M059J (cell line): ENCODE measurements around the gene ROBO3. TPM values are rescaled to one million over a fixed set of nuclear protein-coding genes. Genes with fewer than 3 reads are reported as not detected.
A peak's percentile ranks its signal among the peaks of the same experiment; 100 is the strongest.

Experiments
- DNase-seq: peaks from one replicate; pipeline ENCODE4 v3.0.0-alpha.2; 2012; ENCODE audit warnings: low read depth
- total RNA-seq: library from RNA; depleted of rRNA; stranded (reverse); fragments of >200 nt; shearing (Covaris generic); gene quantifications from 2 replicates; pipeline ENCODE4 v1.2.3, GENCODE V29; 2014

The ROBO3 gene
- total RNA-seq, 1 experiment from 2014 or later = 7.0 TPM

GRCh38 chr11:124842305-124842704 is 22.9 kb upstream of the ROBO3 start:
- no peak for DNase-seq

- DNase-seq = no peak
These were observed 21.7 kb upstream of the ROBO3 start for GRCh38 chr11:124843616-124843910.

- DNase-seq = no peak
These were observed 20.6 kb upstream of the ROBO3 start for GRCh38 chr11:124844664-124845079.

- no peak for DNase-seq
These were observed 19.1 kb upstream of the ROBO3 start for GRCh38 chr11:124846070-124846673.

GRCh38 chr11:124859171-124859570 is 6.1 kb upstream of the ROBO3 start:
- no peak for DNase-seq

- DNase-seq = no peak
These were observed 3.6 kb upstream of the ROBO3 start for GRCh38 chr11:124861670-124862069.

GRCh38 chr11:124863137-124863825 is 2.0 kb upstream of the ROBO3 start:
- peak; percentile 62 for DNase-seq

GRCh38 chr11:124863826-124864165 is 1.4 kb upstream of the ROBO3 start:
- DNase-seq = no peak

- DNase-seq = no peak
These were observed 898 bp upstream of the ROBO3 start for GRCh38 chr11:124864176-124864891.

GRCh38 chr11:124864892-124865180 is 396 bp upstream of the ROBO3 start:
- no peak for DNase-seq

- DNase-seq = peak; percentile 24
These were observed 945 bp downstream of the ROBO3 start for GRCh38 chr11:124865902-124866851.

GRCh38 chr11:124867700-124868099 is 2.5 kb downstream of the ROBO3 start:
- peak; percentile 28 for DNase-seq

GRCh38 chr11:124868331-124869274 is 3.4 kb downstream of the ROBO3 start:
- DNase-seq = no peak

- DNase-seq = no peak
These were observed 4.1 kb downstream of the ROBO3 start for GRCh38 chr11:124869331-124869730.

- no peak for DNase-seq
These were observed 4.7 kb downstream of the ROBO3 start for GRCh38 chr11:124869856-124870387.

GRCh38 chr11:124870430-124870829 is 5.2 kb downstream of the ROBO3 start:
- DNase-seq = no peak

GRCh38 chr11:124872280-124872679 is 7.0 kb downstream of the ROBO3 start:
- no peak for DNase-seq

- no peak for DNase-seq
These were observed 7.5 kb downstream of the ROBO3 start for GRCh38 chr11:124872741-124873140.

- DNase-seq = no peak
These were observed 8.7 kb downstream of the ROBO3 start for GRCh38 chr11:124873951-124874350.

GRCh38 chr11:124874571-124875255 is 9.5 kb downstream of the ROBO3 start:
- no peak for DNase-seq
